Tibial nerve (tissue), 4 donors: ENCODE data around the gene KLHL25. TPM values are rescaled to one million over a fixed set of nuclear protein-coding genes. Genes with fewer than 3 reads are reported as not detected.

Source experiments
- DNase-seq, 2 donors: peaks; one replicate each; pipeline ENCODE4 v3.0.0-alpha.2; 2019; ENCODE audit warnings: low spot score in 2 of 2
- H3K27ac ChIP-seq, 4 donors: fragments of 200-600 bp; sonication (generic) in 3 of 4; one replicate each; pipeline ENCODE4 v1.5.1; 2017 to 2019; ENCODE audit warnings: mild to moderate bottlenecking in 1 of 4
- H3K27me3 ChIP-seq, 2 donors: fragments of 200-600 bp; sonication (generic) in 1 of 2; one replicate each; pipeline versions ENCODE4 v1.5.1 to v1.6.0; 2017 to 2019
- H3K36me3 ChIP-seq, 3 donors: fragments of 200-600 bp; sonication (generic); one replicate each; pipeline ENCODE4 v1.5.1; 2018 to 2019
- H3K4me1 ChIP-seq, 4 donors: fragments of 200-600 bp; sonication (generic) in 3 of 4; one replicate each; pipeline ENCODE4 v1.5.1; 2017 to 2019
- H3K4me3 ChIP-seq, 4 donors: fragments of 200-600 bp; sonication (generic) in 3 of 4; one replicate each; pipeline ENCODE4 v1.5.1; 2017 to 2019; ENCODE audit warnings: mild to moderate bottlenecking in 1 of 4, moderate library complexity in 1 of 4
- H3K9me3 ChIP-seq, 4 donors: fragments of 200-600 bp; sonication (generic) in 3 of 4; one replicate each; pipeline ENCODE4 v1.5.1; 2017 to 2019
- CTCF ChIP-seq, 5 experiments: fragments of 200-600 bp in 3 of 5; fragments of 450-650 bp in 2 of 5; sonication (generic) in 3 of 5; IDR thresholded peaks; one replicate each; pipeline ENCODE4 v1.5.1; 2016 to 2019; ENCODE audit warnings: antibody characterized with exemption in 5 of 5, mild to moderate bottlenecking in 3 of 5, moderate library complexity in 2 of 5
- EP300 ChIP-seq, 2 donors: sonication (generic); formaldehyde crosslinking; IDR thresholded peaks; one replicate each; pipeline ENCODE4 v1.6.1; 2017; ENCODE audit warnings: antibody characterized with exemption in 2 of 2, mild to moderate bottlenecking in 1 of 2
- POLR2A ChIP-seq, 2 donors: fragments of 450-650 bp; IDR thresholded peaks; one replicate each; pipeline ENCODE4 v1.6.1; 2017; ENCODE audit warnings: antibody characterized with exemption in 2 of 2, mild to moderate bottlenecking in 2 of 2, moderate library complexity in 2 of 2
- WGBS, 2 donors: methylation state at CpG; one replicate each; pipeline ENCODE4 v1.1.5; 2018; 5-methylcytosine and 5-hydroxymethylcytosine counted together
- small RNA-seq: library from RNA; depleted of rRNA; stranded (forward); fragments of <200 nt; gene quantifications from one replicate; pipeline ENCODE3, GENCODE V24; 2016
- total RNA-seq, 4 donors: library from RNA; depleted of rRNA; stranded (reverse); fragments of >200 nt; gene quantifications; one replicate each; pipeline ENCODE4 v1.1.0, GENCODE V29; 2016

The KLHL25 gene
- total RNA-seq, 4 donors from 2014 or later, result 8.4 to 34.2 (median 12.6) TPM

GRCh38 chr15:85710340-85710842 lies 84.3 kb downstream of the KLHL25 start:
- TF ChIP-seq POLR2A (IDR thresholded peaks at IDR 0.05), result no peak
- TF ChIP-seq EP300 (IDR thresholded peaks at IDR 0.05), result no peak
- TF ChIP-seq CTCF (IDR thresholded peaks at IDR 0.05), result no peak
- peaks cover 0 to 58% (median 23%) of the 10 kb centered on the region in 3 donors for H3K36me3 ChIP-seq
- no peak for DNase-seq
- peak overlapping the region in 1 of 4 donors; percentile 58 for H3K27ac ChIP-seq
- H3K4me1 ChIP-seq, result peaks cover 0 to 37% (median 30%) of the 10 kb centered on the region in 4 donors
- H3K9me3 ChIP-seq, result no peaks in the 10 kb centered on the region
- no peak overlapping the region for H3K4me3 ChIP-seq
- H3K27me3 ChIP-seq, result no peaks in the 10 kb centered on the region
- 71 to 74% methylated on average over 7 of the region's 7 CpGs for WGBS, 2 donors

Small RNA genes within 50 kb of the gene (small RNA-seq; reads per million reads assigned to genes)
- not detected for gene AC021739.1
- 0.38 reads per million for gene MIR1276
- not detected for gene MIR548AP
- not detected for gene RNU6-231P
